ENCODE data around the gene METTL4.
A peak's percentile ranks its signal among the peaks of the same experiment; 100 is the strongest.
"Not testable (repeated sequence)": the region's sequence is repeated elsewhere in the genome, so short reads cannot be mapped to it uniquely, and the experiment has no call there.

METTL4 gene

GRCh38 chr18:2524794-2525198, 46.5 kb downstream of the METTL4 start:
- DNase-seq (ENCODE audit: low read depth in 4 of 4, low spot score in 1 of 4): not testable (repeated sequence)

- DNase-seq (ENCODE audit: low read depth in 4 of 4, low spot score in 1 of 4): no peak
Observed at GRCh38 chr18:2522112-2522511, 49.2 kb downstream of the METTL4 start.

- DNase-seq (ENCODE audit: low read depth in 4 of 4, low spot score in 1 of 4): no peak
Observed at GRCh38 chr18:2518473-2518872, 52.8 kb downstream of the METTL4 start.

- peak in 1 of 4 experiments; percentile 2 for DNase-seq (ENCODE audit: low read depth in 4 of 4, low spot score in 1 of 4)
Observed at GRCh38 chr18:2515908-2516625, 55.2 kb downstream of the METTL4 start.

- DNase-seq (ENCODE audit: low read depth in 4 of 4, low spot score in 1 of 4): no peak
Observed at GRCh38 chr18:2515171-2515787, 56.0 kb downstream of the METTL4 start.

- DNase-seq (ENCODE audit: low read depth in 4 of 4, low spot score in 1 of 4): no peak
Observed at GRCh38 chr18:2513616-2514015, 57.7 kb downstream of the METTL4 start.

- DNase-seq (ENCODE audit: low read depth in 4 of 4, low spot score in 1 of 4): no peak
Observed at GRCh38 chr18:2512059-2512458, 59.2 kb downstream of the METTL4 start.

GRCh38 chr18:2511451-2511850, 59.9 kb downstream of the METTL4 start:
- DNase-seq (ENCODE audit: low read depth in 4 of 4, low spot score in 1 of 4): no peak

- DNase-seq (ENCODE audit: low read depth in 4 of 4, low spot score in 1 of 4): no peak
Observed at GRCh38 chr18:2510416-2510815, 60.9 kb downstream of the METTL4 start.

- no peak for DNase-seq (ENCODE audit: low read depth in 4 of 4, low spot score in 1 of 4)
Observed at GRCh38 chr18:2508678-2509077, 62.6 kb downstream of the METTL4 start.

GRCh38 chr18:2508155-2508554, 63.1 kb downstream of the METTL4 start:
- DNase-seq (ENCODE audit: low read depth in 4 of 4, low spot score in 1 of 4): no peak

GRCh38 chr18:2504642-2505041, 66.7 kb downstream of the METTL4 start:
- DNase-seq (ENCODE audit: low read depth in 4 of 4, low spot score in 1 of 4): no peak

GRCh38 chr18:2502880-2503279, 68.4 kb downstream of the METTL4 start:
- DNase-seq (ENCODE audit: low read depth in 4 of 4, low spot score in 1 of 4): no peak

- no peak for DNase-seq (ENCODE audit: low read depth in 4 of 4, low spot score in 1 of 4)
Observed at GRCh38 chr18:2502394-2502793, 68.9 kb downstream of the METTL4 start.

GRCh38 chr18:2497797-2498196, 73.5 kb downstream of the METTL4 start:
- DNase-seq (ENCODE audit: low read depth in 4 of 4, low spot score in 1 of 4): no peak

- no peak for DNase-seq (ENCODE audit: low read depth in 4 of 4, low spot score in 1 of 4)
Observed at GRCh38 chr18:2495381-2495780, 75.9 kb downstream of the METTL4 start.

- no peak for DNase-seq (ENCODE audit: low read depth in 4 of 4, low spot score in 1 of 4)
Observed at GRCh38 chr18:2494921-2495320, 76.4 kb downstream of the METTL4 start.
